ENCODE data around the gene VTI1B. TPM values are rescaled to one million over a fixed set of nuclear protein-coding genes. Genes with fewer than 3 reads are reported as not detected.
"Not testable (repeated sequence)": the region's sequence is repeated elsewhere in the genome, so short reads cannot be mapped to it uniquely, and the experiment has no call there.

The VTI1B gene
- total RNA-seq, 1 experiment from 2014 or later, result 117 TPM

DNA sequence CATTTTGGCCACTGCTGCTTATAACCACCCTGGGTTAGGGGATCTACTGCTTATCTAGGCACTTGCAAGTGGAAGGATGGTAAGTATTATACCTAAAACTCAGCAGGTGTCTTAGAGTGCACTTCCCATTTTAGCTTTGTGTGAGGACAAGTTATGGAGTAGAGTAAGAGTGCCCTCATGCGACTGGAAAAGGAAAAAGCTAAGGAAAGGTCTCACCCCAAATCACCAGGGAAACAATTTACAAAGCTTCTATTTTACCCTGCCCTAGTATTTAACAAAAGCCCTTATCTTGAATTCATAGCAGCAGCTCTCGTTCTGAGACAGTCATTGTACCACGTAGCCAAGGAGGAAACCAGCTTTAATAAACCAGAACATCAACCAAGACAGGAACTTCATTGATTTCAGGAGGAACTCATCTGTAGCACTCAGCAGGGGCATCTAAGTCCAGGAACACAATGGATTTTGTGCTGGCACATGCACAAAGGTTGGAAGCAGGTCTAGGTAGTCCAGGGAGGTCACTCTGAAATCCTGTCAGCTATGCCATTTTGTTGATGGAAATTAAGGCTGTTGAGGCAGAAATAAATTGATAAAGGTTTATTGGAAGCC lies 30.2 kb upstream of the VTI1B start:
- DNase-seq, result peak in 1 of 2 experiments; percentile 64
- POLR2A ChIA-PET, result interaction anchor here (0.6 to 1.5 kb wide), 5 partner anchors 9 to 105 kb away, joined by 4 to 8 read pairs (median 5); partner anchors contain the start of genes PIGH and RDH11
- intact Hi-C loops (cut with micrococcal nuclease; ENCODE audit: unreplicated experiment), result loop anchor here (1.0 to 5.0 kb wide), 6 partner anchors 37 to 278 kb away; partner anchors contain the start of gene ARG2

DNA sequence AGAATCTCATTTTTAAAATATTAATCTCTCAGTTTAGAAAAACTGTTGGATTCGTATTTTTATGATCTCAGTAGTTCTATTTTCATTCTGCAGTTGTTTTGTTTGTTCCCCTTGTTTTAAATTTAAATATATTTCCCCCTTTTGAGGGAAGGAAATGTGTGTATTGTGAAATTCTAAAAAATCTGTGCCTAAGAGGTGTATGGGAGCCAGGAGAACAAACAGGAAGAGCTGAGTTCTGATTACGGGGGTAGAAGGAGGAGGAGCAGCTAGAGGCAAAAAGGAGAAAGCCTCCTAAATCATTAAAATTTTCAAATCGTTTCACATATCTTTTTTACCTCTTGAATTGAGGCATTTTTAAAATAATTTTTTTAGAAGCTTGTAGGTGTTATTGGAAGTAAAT lies 29.6 kb upstream of the VTI1B start:
- H3K9me3 ChIP-seq, result no peaks in the 10 kb centered on the region
- H3K9me3 Mint-ChIP-seq (ENCODE audit: unreplicated experiment), result no peaks in the 10 kb centered on the region
- no TSS peak for BruUV-seq (replicated peaks)

More for the DNA sequence above, 30.2 kb upstream of the VTI1B start:
- TF ChIP-seq, protein P1, sequence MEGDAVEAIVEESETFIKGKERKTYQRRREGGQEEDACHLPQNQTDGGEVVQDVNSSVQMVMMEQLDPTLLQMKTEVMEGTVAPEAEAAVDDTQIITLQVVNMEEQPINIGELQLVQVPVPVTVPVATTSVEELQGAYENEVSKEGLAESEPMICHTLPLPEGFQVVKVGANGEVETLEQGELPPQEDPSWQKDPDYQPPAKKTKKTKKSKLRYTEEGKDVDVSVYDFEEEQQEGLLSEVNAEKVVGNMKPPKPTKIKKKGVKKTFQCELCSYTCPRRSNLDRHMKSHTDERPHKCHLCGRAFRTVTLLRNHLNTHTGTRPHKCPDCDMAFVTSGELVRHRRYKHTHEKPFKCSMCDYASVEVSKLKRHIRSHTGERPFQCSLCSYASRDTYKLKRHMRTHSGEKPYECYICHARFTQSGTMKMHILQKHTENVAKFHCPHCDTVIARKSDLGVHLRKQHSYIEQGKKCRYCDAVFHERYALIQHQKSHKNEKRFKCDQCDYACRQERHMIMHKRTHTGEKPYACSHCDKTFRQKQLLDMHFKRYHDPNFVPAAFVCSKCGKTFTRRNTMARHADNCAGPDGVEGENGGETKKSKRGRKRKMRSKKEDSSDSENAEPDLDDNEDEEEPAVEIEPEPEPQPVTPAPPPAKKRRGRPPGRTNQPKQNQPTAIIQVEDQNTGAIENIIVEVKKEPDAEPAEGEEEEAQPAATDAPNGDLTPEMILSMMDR (IDR thresholded peaks at IDR 0.05; ENCODE audit: insufficient read depth in 1 of 2, low read depth in 1 of 2, low read length in 1 of 2, severe bottlenecking in 1 of 2, unreplicated experiment in 1 of 2), result peak; percentile 73 to 78
- no peaks in the 10 kb centered on the region for H3K27me3 Mint-ChIP-seq (ENCODE audit: insufficient read depth, unreplicated experiment)
- H3K4me3 Mint-ChIP-seq (ENCODE audit: unreplicated experiment), result no peak overlapping the region
- no peaks in the 10 kb centered on the region for H3K4me1 Mint-ChIP-seq (ENCODE audit: low read depth, unreplicated experiment)
- Histone ChIP-seq H3K4me1 (no peaks in the 10 kb centered on the region), H3K36me3 (ENCODE audit: control insufficient read depth, insufficient read depth, low read length) (no peaks in the 10 kb centered on the region), H3K27me3 (replicated peaks; ENCODE audit: control insufficient read depth, insufficient read depth, low read length) (no peaks in the 10 kb centered on the region), H3K4me3 (ENCODE audit: low read depth, low read length) (no peak overlapping the region), H3K9me3 (no peaks in the 10 kb centered on the region)
- no peaks in the 10 kb centered on the region for H3K9me3 Mint-ChIP-seq (ENCODE audit: unreplicated experiment)
- no peak overlapping the region for H3K27ac Mint-ChIP-seq (ENCODE audit: unreplicated experiment)
- H3K36me3 Mint-ChIP-seq (ENCODE audit: insufficient read depth, unreplicated experiment), result no peaks in the 10 kb centered on the region
- BruUV-seq (replicated peaks), result no TSS peak
- CTCF ChIA-PET, result interaction anchor here (0.5 to 2.2 kb wide), 31 partner anchors 8 to 1345 kb away, joined by 3 to 40 read pairs (median 5); partner anchors contain the start of genes ARG2, PIGH, PLEKHH1 and RDH11

DNA sequence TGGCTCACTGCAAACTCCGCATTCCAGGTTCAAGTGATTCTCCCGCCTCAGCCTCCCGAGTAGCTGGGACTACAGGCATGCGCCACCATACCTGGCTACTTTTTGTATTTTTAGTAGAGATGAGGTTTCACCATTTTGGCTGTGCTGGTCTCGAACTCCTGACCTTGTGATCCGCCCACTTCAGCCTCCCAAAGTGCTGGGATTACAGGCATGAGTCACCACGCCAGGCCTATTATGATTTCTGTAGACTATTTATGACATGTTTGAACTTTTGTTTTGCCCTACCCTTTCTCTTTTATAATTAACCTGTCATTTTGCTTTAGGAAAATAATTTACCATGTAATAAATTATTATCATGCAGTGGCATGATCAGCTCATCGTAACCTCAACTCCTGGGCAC lies 27.1 kb upstream of the VTI1B start, which contains the start of gene RDH12:
TSS of gene RDH12 (plus strand) at position 395 of the 400 bp plus-strand sequence. CDS start 20,757 bp downstream, outside the sequence.
- H3K4me3 Mint-ChIP-seq (ENCODE audit: unreplicated experiment); H3K9me3 ChIP-seq; H3K4me1 ChIP-seq; H3K27me3 Mint-ChIP-seq (ENCODE audit: insufficient read depth, unreplicated experiment); BruUV-seq (replicated peaks); DNase-seq; H3K4me1 Mint-ChIP-seq (ENCODE audit: low read depth, unreplicated experiment); CTCF ChIA-PET; H3K4me3 ChIP-seq (ENCODE audit: low read depth, low read length); POLR2A ChIA-PET; H3K27ac Mint-ChIP-seq (ENCODE audit: unreplicated experiment); H3K27me3 ChIP-seq (replicated peaks; ENCODE audit: control insufficient read depth, insufficient read depth, low read length); H3K9me3 Mint-ChIP-seq (ENCODE audit: unreplicated experiment); H3K36me3 Mint-ChIP-seq (ENCODE audit: insufficient read depth, unreplicated experiment); H3K36me3 ChIP-seq (ENCODE audit: control insufficient read depth, insufficient read depth, low read length): not testable (repeated sequence)
- intact Hi-C loops (cut with micrococcal nuclease; ENCODE audit: unreplicated experiment), result loop anchor here (5.0 kb wide), 1 partner anchor 66 kb away; no protein-coding TSS in a partner anchor

More for the DNA sequence above, 29.6 kb upstream of the VTI1B start:
- ChIA-PET CTCF (interaction anchor here (0.6 to 2.2 kb wide), 29 partner anchors 8 to 1345 kb away, joined by 3 to 40 read pairs (median 5); partner anchors contain the start of genes ARG2, PIGH, PLEKHH1 and RDH11), POLR2A (interaction anchor here (0.6 to 1.5 kb wide), 5 partner anchors 8 to 104 kb away, joined by 4 to 8 read pairs (median 5); partner anchors contain the start of genes PIGH and RDH11)
- Mint-ChIP-seq H3K36me3 (ENCODE audit: insufficient read depth, unreplicated experiment) (no peaks in the 10 kb centered on the region), H3K27me3 (ENCODE audit: insufficient read depth, unreplicated experiment) (no peaks in the 10 kb centered on the region), H3K4me1 (ENCODE audit: low read depth, unreplicated experiment) (no peaks in the 10 kb centered on the region), H3K4me3 (ENCODE audit: unreplicated experiment) (no peak overlapping the region), H3K27ac (ENCODE audit: unreplicated experiment) (no peak overlapping the region)
- no peak for DNase-seq
- no peaks in the 10 kb centered on the region for H3K4me1 ChIP-seq
- no peaks in the 10 kb centered on the region for H3K27me3 ChIP-seq (replicated peaks; ENCODE audit: control insufficient read depth, insufficient read depth, low read length)
- intact Hi-C loops (cut with micrococcal nuclease; ENCODE audit: unreplicated experiment), result loop anchor here (1.0 to 5.0 kb wide), 6 partner anchors 37 to 277 kb away; partner anchors contain the start of gene ARG2
- H3K4me3 ChIP-seq (ENCODE audit: low read depth, low read length), result no peak overlapping the region
- H3K36me3 ChIP-seq (ENCODE audit: control insufficient read depth, insufficient read depth, low read length), result no peaks in the 10 kb centered on the region
- TF ChIP-seq, protein P1 (IDR thresholded peaks at IDR 0.05; ENCODE audit: insufficient read depth in 1 of 2, low read depth in 1 of 2, low read length in 1 of 2, severe bottlenecking in 1 of 2, unreplicated experiment in 1 of 2), result no peak
